Ishikawa (cell line): ENCODE data around the gene LRP1.

Experiments used
- CEBPB ChIP-seq: IDR thresholded peaks from 2 replicates; pipeline ENCODE4 v1.6.1; 2012
- CREB1 ChIP-seq: IDR thresholded peaks from 2 replicates; pipeline ENCODE4 v1.6.1; 2012; ENCODE audit warnings: low read depth
- EP300 ChIP-seq: IDR thresholded peaks from 2 replicates; pipeline ENCODE4 v1.6.1; 2012; ENCODE audit warnings: borderline replicate concordance
- FOXM1 ChIP-seq: IDR thresholded peaks from 2 replicates; pipeline ENCODE4 v1.6.1; 2012; ENCODE audit warnings: low read depth, borderline replicate concordance
- RAD21 ChIP-seq: IDR thresholded peaks from 2 replicates; pipeline ENCODE4 v1.6.1; 2012; ENCODE audit warnings: low read depth
- TAF1 ChIP-seq: IDR thresholded peaks from 2 replicates; pipeline ENCODE4 v1.6.1; 2012; ENCODE audit warnings: low read depth, mild to moderate bottlenecking
- TCF12 ChIP-seq: IDR thresholded peaks from 2 replicates; pipeline ENCODE4 v1.6.1; 2012; ENCODE audit warnings: low read depth
- TEAD4 ChIP-seq: IDR thresholded peaks from 2 replicates; pipeline ENCODE4 v1.6.1; 2012
- YY1 ChIP-seq: IDR thresholded peaks from 2 replicates; pipeline ENCODE4 v1.6.1; 2012; ENCODE audit warnings: low read depth
- TF ChIP-seq, protein P1 (sequence below): IDR thresholded peaks from 2 replicates; pipeline ENCODE4 v1.6.1; 2012
- TF ChIP-seq, protein P2 (sequence below): IDR thresholded peaks from 2 replicates; pipeline ENCODE4 v1.6.1; 2012; ENCODE audit warnings: low read depth, mild to moderate bottlenecking
- TF ChIP-seq, protein P3 (sequence below): IDR thresholded peaks from 2 replicates; pipeline ENCODE4 v1.6.1; 2012

DNA sequence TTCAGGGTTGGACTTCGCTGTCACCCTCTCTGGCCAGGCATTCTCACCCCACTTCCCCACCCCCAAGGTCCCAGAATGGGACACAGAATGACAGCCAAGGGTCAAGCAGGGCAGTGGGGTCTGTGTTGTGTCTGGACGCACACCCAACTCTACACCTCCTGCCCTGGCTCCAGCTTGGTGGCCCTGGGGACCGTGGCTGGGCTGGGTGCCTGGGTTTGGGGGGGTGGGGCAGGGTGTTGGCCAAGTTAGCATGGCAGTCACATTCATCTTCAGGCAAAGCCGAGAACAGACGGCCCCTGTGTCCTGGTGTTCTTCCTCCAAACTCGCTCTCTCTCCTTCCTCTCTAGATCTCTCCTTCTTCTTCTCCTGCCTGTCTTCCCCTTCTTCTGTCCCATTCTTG lies 5.6 kb downstream of the LRP1 start:
- TF ChIP-seq, protein P1, sequence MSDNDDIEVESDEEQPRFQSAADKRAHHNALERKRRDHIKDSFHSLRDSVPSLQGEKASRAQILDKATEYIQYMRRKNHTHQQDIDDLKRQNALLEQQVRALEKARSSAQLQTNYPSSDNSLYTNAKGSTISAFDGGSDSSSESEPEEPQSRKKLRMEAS: no peak
- TF ChIP-seq EP300 (no peak), FOXM1 (no peak), TEAD4 (no peak), RAD21 (no peak), TAF1 (no peak), YY1 (no peak), CREB1 (no peak), TCF12 (no peak), CEBPB (no peak)
- TF ChIP-seq, protein P2, sequence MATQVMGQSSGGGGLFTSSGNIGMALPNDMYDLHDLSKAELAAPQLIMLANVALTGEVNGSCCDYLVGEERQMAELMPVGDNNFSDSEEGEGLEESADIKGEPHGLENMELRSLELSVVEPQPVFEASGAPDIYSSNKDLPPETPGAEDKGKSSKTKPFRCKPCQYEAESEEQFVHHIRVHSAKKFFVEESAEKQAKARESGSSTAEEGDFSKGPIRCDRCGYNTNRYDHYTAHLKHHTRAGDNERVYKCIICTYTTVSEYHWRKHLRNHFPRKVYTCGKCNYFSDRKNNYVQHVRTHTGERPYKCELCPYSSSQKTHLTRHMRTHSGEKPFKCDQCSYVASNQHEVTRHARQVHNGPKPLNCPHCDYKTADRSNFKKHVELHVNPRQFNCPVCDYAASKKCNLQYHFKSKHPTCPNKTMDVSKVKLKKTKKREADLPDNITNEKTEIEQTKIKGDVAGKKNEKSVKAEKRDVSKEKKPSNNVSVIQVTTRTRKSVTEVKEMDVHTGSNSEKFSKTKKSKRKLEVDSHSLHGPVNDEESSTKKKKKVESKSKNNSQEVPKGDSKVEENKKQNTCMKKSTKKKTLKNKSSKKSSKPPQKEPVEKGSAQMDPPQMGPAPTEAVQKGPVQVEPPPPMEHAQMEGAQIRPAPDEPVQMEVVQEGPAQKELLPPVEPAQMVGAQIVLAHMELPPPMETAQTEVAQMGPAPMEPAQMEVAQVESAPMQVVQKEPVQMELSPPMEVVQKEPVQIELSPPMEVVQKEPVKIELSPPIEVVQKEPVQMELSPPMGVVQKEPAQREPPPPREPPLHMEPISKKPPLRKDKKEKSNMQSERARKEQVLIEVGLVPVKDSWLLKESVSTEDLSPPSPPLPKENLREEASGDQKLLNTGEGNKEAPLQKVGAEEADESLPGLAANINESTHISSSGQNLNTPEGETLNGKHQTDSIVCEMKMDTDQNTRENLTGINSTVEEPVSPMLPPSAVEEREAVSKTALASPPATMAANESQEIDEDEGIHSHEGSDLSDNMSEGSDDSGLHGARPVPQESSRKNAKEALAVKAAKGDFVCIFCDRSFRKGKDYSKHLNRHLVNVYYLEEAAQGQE: no peak
- TF ChIP-seq, protein P3, sequence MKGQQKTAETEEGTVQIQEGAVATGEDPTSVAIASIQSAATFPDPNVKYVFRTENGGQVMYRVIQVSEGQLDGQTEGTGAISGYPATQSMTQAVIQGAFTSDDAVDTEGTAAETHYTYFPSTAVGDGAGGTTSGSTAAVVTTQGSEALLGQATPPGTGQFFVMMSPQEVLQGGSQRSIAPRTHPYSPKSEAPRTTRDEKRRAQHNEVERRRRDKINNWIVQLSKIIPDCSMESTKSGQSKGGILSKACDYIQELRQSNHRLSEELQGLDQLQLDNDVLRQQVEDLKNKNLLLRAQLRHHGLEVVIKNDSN: no peak
